T-helper 1 cell treated with Interleukin-12 subunit alpha and Interleukin-12 subunit beta and Interleukin-4 antibody, amounts not matched to agents 30 ng/mL and 1 ng/mL, for 36 hours (primary cell): ENCODE results near the gene HEATR9. TPM values are rescaled to one million over a fixed set of nuclear protein-coding genes. Genes with fewer than 3 reads are reported as not detected.

Experiments
- intact Hi-C: fragments of 100-400 bp; cut with micrococcal nuclease; formaldehyde crosslinking; loops from one replicate; pipeline ENCODE4 v1.15.1; 2024
- total RNA-seq: library from RNA; stranded (reverse); gene quantifications from 2 replicates; pipeline ENCODE4 v1.2.3, GENCODE V29; 2022

The HEATR9 gene
- total RNA-seq, 1 donor from 2014 or later, result 0.56 TPM

- intact Hi-C loops, result loop anchor here (10.0 kb wide), 1 partner anchor 189 kb away; no protein-coding TSS in a partner anchor
Observed at GRCh38 chr17:35895636-35896587, 27.2 kb upstream of the HEATR9 start.

DNA sequence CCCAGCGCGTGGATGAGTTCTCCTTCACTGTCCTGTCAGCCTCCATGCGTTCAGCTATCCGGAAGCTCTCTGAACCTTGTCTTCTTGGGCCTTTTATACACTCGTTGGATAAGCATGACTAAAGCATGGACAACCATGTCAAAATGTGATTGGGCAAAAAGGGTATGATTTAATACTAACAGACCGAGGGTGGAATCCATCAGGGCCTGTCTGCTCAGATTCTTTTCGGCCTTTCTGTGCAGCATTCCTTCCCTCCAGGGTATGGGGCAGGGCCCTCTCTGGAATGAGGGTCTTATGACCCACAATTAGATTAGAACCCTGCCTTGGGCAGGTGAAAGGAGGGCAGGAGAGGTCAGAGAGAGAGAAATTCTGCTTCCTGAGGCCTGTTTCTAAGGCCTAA is 25.5 kb upstream of the HEATR9 start:
- intact Hi-C loops, result loop anchor here (10.0 kb wide), 1 partner anchor 191 kb away; no protein-coding TSS in a partner anchor

DNA sequence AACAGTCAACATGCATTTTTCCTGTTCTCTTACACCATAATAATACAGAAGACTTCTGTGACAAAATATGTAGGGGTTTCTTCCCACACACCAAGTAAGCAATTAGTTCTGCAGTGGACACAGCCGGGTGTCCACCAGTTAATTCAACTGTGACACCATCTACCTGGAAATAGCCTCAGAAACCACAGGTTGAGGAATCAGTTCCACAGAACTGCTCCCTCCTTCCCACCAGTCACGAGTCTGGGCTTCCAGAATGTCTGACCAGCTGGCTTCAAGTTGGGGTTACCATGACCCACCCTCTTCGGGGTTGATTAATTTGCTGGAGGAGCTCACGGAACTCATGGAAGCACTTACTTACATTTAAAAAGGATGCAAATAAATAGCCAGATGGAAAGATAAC is 25.1 kb upstream of the HEATR9 start:
- intact Hi-C loops, result loop anchor here (10.0 kb wide), 1 partner anchor 191 kb away; no protein-coding TSS in a partner anchor

GRCh38 chr17:35892091-35893035 is 23.7 kb upstream of the HEATR9 start:
- intact Hi-C loops, result loop anchor here (10.0 kb wide), 1 partner anchor 192 kb away; no protein-coding TSS in a partner anchor

DNA sequence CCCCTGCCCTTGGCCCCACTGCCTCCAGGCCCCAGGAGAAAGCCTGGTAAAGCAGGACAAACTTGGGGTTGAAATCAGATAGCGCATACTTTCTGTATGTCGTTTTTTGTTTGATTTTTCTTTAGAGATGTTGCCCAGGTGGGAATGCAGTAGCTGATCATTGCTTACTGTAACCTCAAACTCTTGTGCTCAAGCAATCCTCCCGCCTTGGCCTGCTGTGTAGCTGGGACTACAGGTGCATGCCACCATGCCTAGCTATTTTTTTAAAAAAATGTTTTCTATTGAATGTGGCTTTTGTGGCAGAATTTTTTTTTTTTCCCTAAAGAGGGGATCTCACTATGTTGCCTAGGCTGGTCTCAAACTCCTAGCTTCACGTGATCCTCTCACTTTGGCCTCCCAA is 22.6 kb upstream of the HEATR9 start:
- intact Hi-C loops, result loop anchor here (2.0 to 10.0 kb wide), 3 partner anchors 14 to 302 kb away; no protein-coding TSS in a partner anchor

- intact Hi-C loops, result loop anchor here (1.0 to 10.0 kb wide), 7 partner anchors 8 to 302 kb away; partner anchors contain the start of genes RDM1 and TAF15
Observed at GRCh38 chr17:35890774-35891155, 22.1 kb upstream of the HEATR9 start.

DNA sequence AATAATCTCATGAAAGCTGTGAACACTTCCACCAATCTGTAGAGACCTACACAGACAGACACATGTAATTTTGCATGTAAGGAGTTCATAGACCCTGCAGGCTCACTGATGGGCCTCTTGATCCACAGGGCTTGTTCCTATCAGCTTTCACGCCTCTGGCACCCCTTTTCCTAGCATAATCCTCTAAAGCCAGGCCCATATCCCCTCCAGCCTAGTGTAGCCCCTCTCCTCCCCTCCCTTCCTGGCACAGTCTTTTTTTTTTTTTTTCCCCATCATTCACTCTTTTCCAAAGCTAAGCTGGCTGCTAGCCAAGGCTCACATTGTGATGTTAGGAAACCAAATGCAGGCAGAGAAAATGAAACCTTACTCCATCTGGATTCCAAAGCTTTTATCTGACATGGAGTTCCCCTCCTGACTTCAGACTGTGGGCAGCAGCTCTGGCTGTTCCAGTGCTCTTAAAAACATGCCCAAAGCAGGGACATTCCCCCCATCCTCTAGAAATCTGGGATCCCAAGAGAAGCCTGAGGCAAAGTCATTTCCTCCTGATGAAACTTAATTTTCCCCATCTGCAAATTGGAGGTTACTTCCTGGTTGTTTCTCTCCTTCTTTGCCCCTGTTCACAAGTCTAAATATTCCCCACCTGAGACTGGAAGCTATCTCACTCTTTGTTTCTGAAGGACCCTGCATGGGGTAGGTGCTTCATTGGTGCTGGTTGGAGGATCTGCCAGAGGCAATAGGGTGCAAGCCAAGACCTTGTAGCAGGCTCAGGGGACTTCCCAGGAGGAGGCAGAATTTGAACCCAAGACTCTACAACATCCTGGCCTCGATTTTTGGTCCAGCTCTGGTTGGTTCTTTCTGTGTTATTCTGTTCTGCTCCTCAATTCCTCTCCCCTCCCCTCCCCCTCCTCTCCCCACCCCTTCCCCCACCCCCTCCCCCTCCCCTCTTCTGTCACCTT is 21.4 kb upstream of the HEATR9 start:
- intact Hi-C loops, result loop anchor here (1.0 to 10.0 kb wide), 8 partner anchors 8 to 301 kb away; partner anchors contain the start of genes CCL5, RDM1 and TAF15

DNA sequence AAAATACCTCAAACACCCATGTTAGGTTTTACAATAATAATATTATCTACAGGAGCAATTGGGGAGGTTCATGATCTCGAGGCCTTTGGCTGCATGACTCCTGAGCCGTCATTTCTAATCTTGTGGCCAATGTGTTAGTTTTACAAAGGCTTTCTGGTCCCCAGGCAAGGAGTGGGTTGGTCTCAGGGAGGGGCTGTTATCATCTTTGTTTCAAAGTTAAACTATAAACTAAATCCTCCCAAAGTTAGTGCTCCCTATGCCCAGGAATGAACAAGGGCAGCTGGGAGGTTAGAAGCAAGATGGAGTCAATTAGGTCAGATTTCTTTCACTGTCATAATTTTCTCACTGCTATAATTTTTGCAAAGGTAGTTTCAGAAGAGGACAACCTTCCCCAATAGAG is 20.6 kb upstream of the HEATR9 start:
- intact Hi-C loops, result loop anchor here (1.0 kb wide), 1 partner anchor 9 kb away; the partner anchor contains the start of gene CCL5

- intact Hi-C loops, result loop anchor here (1.0 to 2.0 kb wide), 3 partner anchors 9 to 71 kb away; partner anchors contain the start of genes RDM1 and TAF15
Observed at GRCh38 chr17:35879773-35880654, 11.3 kb upstream of the HEATR9 start, which contains the start of gene CCL5. TSS of gene CCL5 (minus strand) at chr17:35880360.

DNA sequence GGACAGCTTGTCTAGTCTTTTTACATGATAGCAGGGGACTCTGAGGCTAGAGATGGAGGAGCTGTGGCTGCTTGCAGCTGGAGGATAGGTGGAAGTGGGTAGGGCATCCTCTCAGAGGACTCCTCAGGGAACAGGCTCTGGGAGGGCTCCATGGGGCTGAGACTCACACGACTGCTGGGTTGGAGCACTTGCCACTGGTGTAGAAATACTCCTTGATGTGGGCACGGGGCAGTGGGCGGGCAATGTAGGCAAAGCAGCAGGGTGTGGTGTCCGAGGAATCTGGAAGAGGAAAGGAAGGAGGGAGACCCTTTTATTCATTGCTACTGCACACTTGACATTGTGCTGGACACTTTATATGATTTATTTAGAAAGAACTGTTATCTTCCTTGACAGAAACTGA is 9.7 kb upstream of the HEATR9 start:
- intact Hi-C loops, result no loop called here

GRCh38 chr17:35877345-35878029 is 8.8 kb upstream of the HEATR9 start:
- intact Hi-C loops, result loop anchor here (2.0 kb wide), 1 partner anchor 13 kb away; no protein-coding TSS in a partner anchor

- intact Hi-C loops, result loop anchor here (2.0 kb wide), 1 partner anchor 14 kb away; no protein-coding TSS in a partner anchor
Observed at GRCh38 chr17:35876534-35876933, 7.8 kb upstream of the HEATR9 start.

DNA sequence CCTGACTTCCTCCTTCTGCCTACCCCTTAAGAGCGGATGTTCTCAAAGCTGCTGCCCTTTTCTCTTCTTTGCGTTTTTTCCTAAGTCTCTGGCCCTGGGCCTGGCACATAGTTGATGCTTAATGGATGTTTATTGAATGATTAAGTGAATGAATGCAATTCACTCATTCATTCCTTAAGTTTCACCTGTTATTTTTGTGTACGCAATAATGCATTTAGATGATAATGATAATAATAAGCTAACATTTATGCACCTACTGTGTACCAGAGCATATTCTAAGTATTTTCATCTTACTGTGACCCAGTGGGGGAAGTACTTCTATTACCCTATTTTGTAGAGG is 7.1 kb upstream of the HEATR9 start:
- intact Hi-C loops, result loop anchor here (2.0 kb wide), 1 partner anchor 15 kb away; no protein-coding TSS in a partner anchor

GRCh38 chr17:35875072-35875799 is 6.5 kb upstream of the HEATR9 start:
- intact Hi-C loops, result no loop called here

GRCh38 chr17:35872196-35872980 is 3.7 kb upstream of the HEATR9 start:
- intact Hi-C loops, result no loop called here

- intact Hi-C loops, result no loop called here
Observed at GRCh38 chr17:35870906-35871819, 2.5 kb upstream of the HEATR9 start.
